Duodenal mucosa (tissue), 2 donors: ENCODE results near the gene CEP43.

Experiments
- H3K27ac ChIP-seq: one replicate; pipeline ENCODE4 v1.7.0; 2013; ENCODE audit warnings: low read depth, low read length
- H3K27me3 ChIP-seq, 2 donors: one replicate each; pipeline ENCODE4 v1.7.0; 2013; ENCODE audit warnings: low read length in 2 of 2, control low read depth in 1 of 2; ENCODE audit not compliant: insufficient read depth in 2 of 2, control insufficient read depth in 1 of 2
- H3K36me3 ChIP-seq, 2 donors: one replicate each; pipeline ENCODE4 v1.7.0; 2013; ENCODE audit warnings: low read length in 2 of 2, control low read depth in 1 of 2; ENCODE audit not compliant: insufficient read depth in 2 of 2, control insufficient read depth in 1 of 2
- H3K4me1 ChIP-seq, 2 donors: one replicate each; pipeline ENCODE4 v1.7.0; 2013; ENCODE audit warnings: low read length in 2 of 2, control low read depth in 1 of 2; ENCODE audit not compliant: insufficient read depth in 2 of 2, control insufficient read depth in 1 of 2
- H3K4me3 ChIP-seq, 2 donors: one replicate each; pipeline ENCODE4 v1.7.0; 2013; ENCODE audit warnings: low read length in 2 of 2, low read depth in 1 of 2
- H3K9ac ChIP-seq, 2 donors: one replicate each; pipeline ENCODE4 v1.7.0; 2013; ENCODE audit warnings: low read length in 2 of 2, low read depth in 1 of 2
- H3K9me3 ChIP-seq, 2 donors: one replicate each; pipeline ENCODE4 v1.7.0; 2013; ENCODE audit warnings: low read length in 2 of 2, control low read depth in 1 of 2; ENCODE audit not compliant: control insufficient read depth in 1 of 2

CEP43 gene

GRCh38 chr6:166988674-166989201 lies 10.5 kb upstream of the CEP43 start:
- H3K4me3 ChIP-seq = no peak overlapping the region
- no peaks in the 10 kb centered on the region for H3K27me3 ChIP-seq
- no peak overlapping the region for H3K9ac ChIP-seq
- no peaks in the 10 kb centered on the region for H3K9me3 ChIP-seq
- no peaks in the 10 kb centered on the region for H3K36me3 ChIP-seq
- no peak overlapping the region for H3K27ac ChIP-seq
- peaks cover 0 to 10% of the 10 kb centered on the region in 2 donors for H3K4me1 ChIP-seq

- H3K4me1 ChIP-seq = peaks cover 0 to 10% of the 10 kb centered on the region in 2 donors
- H3K27me3 ChIP-seq = no peaks in the 10 kb centered on the region
- no peak overlapping the region for H3K9ac ChIP-seq
- no peaks in the 10 kb centered on the region for H3K36me3 ChIP-seq
- no peaks in the 10 kb centered on the region for H3K9me3 ChIP-seq
- no peak overlapping the region for H3K27ac ChIP-seq
- H3K4me3 ChIP-seq = no peak overlapping the region
Measured at GRCh38 chr6:166989427-166990032, 9.7 kb upstream of the CEP43 start.

GRCh38 chr6:166996406-166996805 lies 2.8 kb upstream of the CEP43 start:
- H3K4me1 ChIP-seq = peaks cover 18 to 22% of the 10 kb centered on the region in 2 donors
- H3K4me3 ChIP-seq = no peak overlapping the region
- no peaks in the 10 kb centered on the region for H3K27me3 ChIP-seq
- no peaks in the 10 kb centered on the region for H3K9me3 ChIP-seq
- no peak overlapping the region for H3K27ac ChIP-seq
- no peaks in the 10 kb centered on the region for H3K36me3 ChIP-seq
- no peak overlapping the region for H3K9ac ChIP-seq

- Histone ChIP-seq H3K27me3 (no peaks in the 10 kb centered on the region), H3K36me3 (no peaks in the 10 kb centered on the region), H3K4me1 (peaks cover 23 to 26% of the 10 kb centered on the region in 2 donors), H3K9ac (peak overlapping the region; percentile 2 to 49), H3K27ac (no peak overlapping the region), H3K9me3 (no peaks in the 10 kb centered on the region), H3K4me3 (peak overlapping the region; percentile 84 to 85)
Measured at GRCh38 chr6:166997348-166997747, 1.8 kb upstream of the CEP43 start.

- peak overlapping the region; percentile 84 to 85 for H3K4me3 ChIP-seq
- peaks cover 23 to 26% of the 10 kb centered on the region in 2 donors for H3K4me1 ChIP-seq
- H3K9me3 ChIP-seq = no peaks in the 10 kb centered on the region
- no peaks in the 10 kb centered on the region for H3K27me3 ChIP-seq
- H3K36me3 ChIP-seq = no peaks in the 10 kb centered on the region
- H3K9ac ChIP-seq = peak overlapping the region; percentile 2 to 49
- no peak overlapping the region for H3K27ac ChIP-seq
Measured at GRCh38 chr6:166997768-166998255, 1.4 kb upstream of the CEP43 start.

GRCh38 chr6:166998256-166999144 lies 697 bp upstream of the CEP43 start:
- no peak overlapping the region for H3K27ac ChIP-seq
- peaks cover 23 to 26% of the 10 kb centered on the region in 2 donors for H3K4me1 ChIP-seq
- no peaks in the 10 kb centered on the region for H3K36me3 ChIP-seq
- peak overlapping the region; percentile 29 to 55 for H3K9ac ChIP-seq
- H3K27me3 ChIP-seq = no peaks in the 10 kb centered on the region
- no peaks in the 10 kb centered on the region for H3K9me3 ChIP-seq
- peak overlapping the region; percentile 84 to 85 for H3K4me3 ChIP-seq

GRCh38 chr6:166999884-167000253 lies 672 bp downstream of the CEP43 start:
- H3K27ac ChIP-seq = no peak overlapping the region
- H3K9me3 ChIP-seq = no peaks in the 10 kb centered on the region
- H3K9ac ChIP-seq = peak overlapping the region; percentile 68 to 79
- H3K4me3 ChIP-seq = peak overlapping the region; percentile 76 to 85
- H3K36me3 ChIP-seq = no peaks in the 10 kb centered on the region
- H3K27me3 ChIP-seq = no peaks in the 10 kb centered on the region
- peaks cover 23 to 26% of the 10 kb centered on the region in 2 donors for H3K4me1 ChIP-seq

GRCh38 chr6:167000759-167001158 lies 1.6 kb downstream of the CEP43 start:
- H3K9ac ChIP-seq = peak overlapping the region in 1 of 2 donors; percentile 4
- peaks cover 23 to 26% of the 10 kb centered on the region in 2 donors for H3K4me1 ChIP-seq
- H3K36me3 ChIP-seq = peaks cover 0 to under 1% of the 10 kb centered on the region in 2 donors
- H3K27me3 ChIP-seq = no peaks in the 10 kb centered on the region
- H3K9me3 ChIP-seq = no peaks in the 10 kb centered on the region
- peak overlapping the region; percentile 76 to 85 for H3K4me3 ChIP-seq
- no peak overlapping the region for H3K27ac ChIP-seq

GRCh38 chr6:167005350-167006159 lies 6.4 kb downstream of the CEP43 start:
- no peak overlapping the region for H3K27ac ChIP-seq

More at GRCh38 chr6:167005350-167006159, 6.4 kb downstream of the CEP43 start:
- Histone ChIP-seq H3K4me3 (no peak overlapping the region), H3K27me3 (no peaks in the 10 kb centered on the region), H3K9me3 (no peaks in the 10 kb centered on the region), H3K9ac (peak overlapping the region in 1 of 2 donors; percentile 18), H3K36me3 (peaks cover 3 to 12% of the 10 kb centered on the region in 2 donors), H3K4me1 (peaks cover 11 to 16% of the 10 kb centered on the region in 2 donors)
